ENCODE measurements around the gene FYCO1.

FYCO1 gene

GRCh38 chr3:45912435-45912834, 83.2 kb downstream of the FYCO1 start:
- DNase-seq, result no peak

GRCh38 chr3:45911511-45912226, 84.0 kb downstream of the FYCO1 start:
- DNase-seq, result no peak

- DNase-seq, result no peak
Measured at GRCh38 chr3:45910892-45911291, 84.7 kb downstream of the FYCO1 start.

DNA sequence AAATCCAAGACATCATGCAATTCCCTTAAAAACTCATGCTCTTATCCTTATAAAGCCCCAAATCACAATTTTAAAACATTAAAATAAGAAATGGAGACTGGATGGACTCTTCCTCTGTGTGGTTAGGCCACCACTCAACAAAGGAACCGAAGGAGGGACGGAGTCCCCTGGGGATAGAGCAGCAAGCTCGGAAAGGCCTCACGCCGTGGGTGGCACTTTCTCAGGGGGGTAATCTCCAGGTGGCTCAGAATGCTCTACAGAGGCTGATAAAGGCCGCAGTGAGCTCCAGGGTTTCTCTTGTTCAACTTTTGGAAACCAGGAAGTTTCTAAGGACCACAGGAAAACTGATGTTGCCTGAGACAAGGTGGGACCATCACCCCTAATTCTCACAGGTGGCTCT, 86.1 kb downstream of the FYCO1 start:
- DNase-seq, result no peak

DNA sequence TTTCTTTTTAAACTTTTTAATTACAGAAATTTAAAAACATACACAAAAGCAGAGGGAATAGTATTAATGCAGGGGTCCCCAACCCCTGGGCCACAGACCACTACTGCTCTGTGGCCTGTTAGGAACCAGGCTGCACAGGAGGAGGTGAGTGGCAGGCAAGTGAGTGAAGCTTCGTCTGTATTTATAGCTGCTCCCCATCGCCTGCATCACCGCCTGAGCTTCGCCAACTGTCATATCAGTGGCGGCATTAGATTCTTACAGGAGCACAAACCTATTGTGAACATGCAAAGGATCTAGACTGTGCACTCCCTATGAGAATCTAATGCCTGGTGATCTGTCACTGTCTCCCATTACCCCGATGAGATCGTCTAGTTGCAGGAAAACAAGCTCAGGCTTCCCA, 86.9 kb downstream of the FYCO1 start:
- DNase-seq, result no peak

DNA sequence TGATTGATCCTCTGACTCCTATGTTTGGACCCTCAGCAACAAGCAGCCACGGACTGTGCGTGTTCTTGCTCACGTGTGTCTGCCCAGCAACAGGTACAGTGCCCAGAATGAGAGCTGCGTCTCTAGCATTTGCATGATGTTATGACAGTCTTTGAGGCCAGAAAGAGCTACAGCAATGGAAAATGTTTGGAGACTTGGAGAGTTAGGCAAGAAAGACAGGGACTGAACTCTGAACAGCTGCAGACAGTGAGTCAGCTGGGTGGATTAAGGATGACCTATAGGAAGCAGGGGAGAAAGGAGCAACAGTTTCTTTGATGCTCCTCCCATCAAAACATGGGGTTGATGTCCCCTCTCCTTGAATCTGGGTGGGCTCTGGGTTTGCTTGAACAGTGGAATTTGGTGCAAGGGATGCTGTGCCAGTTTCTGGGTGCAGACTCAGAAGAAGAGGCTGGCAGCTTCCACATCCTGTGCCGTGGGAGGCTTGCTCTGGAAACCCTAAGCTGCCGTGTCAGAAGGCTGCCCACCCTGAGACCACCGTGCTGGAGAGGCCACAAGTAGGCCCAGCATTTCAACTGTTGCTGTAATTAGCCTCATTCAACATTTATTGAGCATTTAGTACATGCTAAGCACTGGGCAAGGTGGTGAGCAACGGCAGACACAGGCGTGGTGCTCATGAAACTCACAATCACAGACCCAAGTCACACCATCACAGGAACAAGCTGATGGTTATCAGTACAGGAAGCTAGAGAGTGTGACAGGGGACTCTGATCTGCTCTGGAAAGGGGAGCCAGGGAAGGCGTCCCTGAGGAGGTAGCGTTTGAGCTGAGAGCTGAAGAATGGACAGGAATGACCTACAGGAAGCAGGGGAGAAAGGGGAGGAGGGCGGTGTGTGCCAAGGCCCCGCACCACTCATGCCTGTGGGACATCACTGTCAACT, 87.6 kb downstream of the FYCO1 start:
- no peak for DNase-seq

- no peak for DNase-seq
Measured at GRCh38 chr3:45906681-45907407, 88.8 kb downstream of the FYCO1 start.

GRCh38 chr3:45905755-45906154, 89.9 kb downstream of the FYCO1 start:
- no peak for DNase-seq

DNA sequence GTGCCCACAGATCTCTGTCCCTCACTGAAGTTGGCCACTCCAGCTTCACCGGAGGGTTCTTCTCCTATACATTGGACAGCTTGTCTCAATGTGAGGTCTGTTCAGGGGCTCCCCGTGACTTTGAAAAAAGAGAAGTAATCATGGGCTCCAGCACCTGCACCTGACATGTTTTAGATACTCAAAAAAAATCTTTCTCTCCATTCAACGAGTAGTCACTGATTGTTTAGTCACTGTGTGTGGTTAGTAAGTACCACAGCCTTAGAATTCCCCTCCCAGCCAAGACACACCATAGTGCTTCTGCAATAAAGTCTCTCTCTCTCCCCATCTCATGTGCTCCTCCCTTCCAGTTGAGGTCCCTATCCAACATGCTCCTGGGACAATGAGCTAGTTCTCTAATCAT, 90.7 kb downstream of the FYCO1 start:
- DNase-seq, result no peak

DNA sequence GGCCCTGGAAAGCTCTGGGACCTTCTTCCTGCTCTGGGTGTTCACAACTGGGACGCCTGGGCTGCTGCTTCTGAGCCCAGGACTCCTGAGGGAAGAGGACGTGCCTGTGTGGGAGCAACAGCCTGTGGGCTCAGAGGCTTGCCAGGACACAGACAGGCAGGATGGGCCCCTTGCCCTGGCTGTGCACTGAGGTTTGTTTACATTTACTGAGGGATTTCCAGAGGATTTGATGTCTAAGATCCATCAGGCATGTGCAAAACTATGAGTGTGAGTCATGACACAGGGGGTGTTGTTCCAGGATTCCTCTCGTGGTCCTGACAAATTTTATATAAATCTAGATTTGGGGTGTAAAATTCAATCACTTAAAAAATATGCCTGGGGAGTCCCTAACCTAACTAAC, 98.7 kb downstream of the FYCO1 start:
- DNase-seq, result no peak

- DNase-seq, result no peak
Measured at GRCh38 chr3:45895686-45896468, 99.7 kb downstream of the FYCO1 start.

DNA sequence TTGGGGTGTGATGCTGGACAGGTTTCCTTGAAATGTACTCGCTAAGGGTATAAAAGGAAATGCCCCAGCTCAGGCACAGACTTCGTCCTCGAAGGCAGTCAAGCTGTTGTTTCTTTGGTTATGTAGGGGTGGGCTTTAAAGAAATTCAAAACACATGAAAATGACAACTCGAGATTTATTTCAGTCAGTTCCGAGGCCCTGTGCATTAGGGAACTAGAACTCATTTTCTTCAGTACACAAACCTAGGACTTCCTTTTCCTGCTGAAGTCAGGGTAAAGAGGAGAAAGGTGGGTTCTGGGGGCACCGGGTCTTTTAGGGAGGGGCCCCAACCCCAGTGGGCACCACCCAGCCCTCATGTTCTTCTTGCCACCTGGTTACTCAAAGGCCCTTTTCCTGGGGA, 101.6 kb downstream of the FYCO1 start:
- DNase-seq, result no peak

GRCh38 chr3:45892161-45892560, 103.5 kb downstream of the FYCO1 start:
- DNase-seq, result no peak

DNA sequence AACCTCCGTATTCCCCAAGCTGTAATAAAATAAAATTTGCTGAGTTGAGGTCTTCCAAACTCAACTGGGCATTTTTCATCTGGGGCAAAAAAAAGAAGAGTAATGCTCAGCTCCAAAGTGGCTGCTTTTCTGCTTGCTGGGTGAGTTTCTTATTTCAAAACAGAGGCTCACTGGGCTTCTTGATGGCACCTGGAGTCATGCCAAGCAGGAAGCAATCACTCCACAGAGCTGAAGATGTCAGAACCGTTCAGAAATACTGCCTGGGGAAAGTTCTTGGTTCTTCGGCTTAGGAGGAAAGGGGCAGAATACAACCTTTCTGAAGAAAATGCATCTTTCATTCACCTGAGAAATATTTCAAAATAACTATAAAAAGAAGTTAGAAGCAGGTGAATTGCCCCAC, 105.2 kb downstream of the FYCO1 start:
- peak in 1 of 2 experiments; percentile 35 for DNase-seq

DNA sequence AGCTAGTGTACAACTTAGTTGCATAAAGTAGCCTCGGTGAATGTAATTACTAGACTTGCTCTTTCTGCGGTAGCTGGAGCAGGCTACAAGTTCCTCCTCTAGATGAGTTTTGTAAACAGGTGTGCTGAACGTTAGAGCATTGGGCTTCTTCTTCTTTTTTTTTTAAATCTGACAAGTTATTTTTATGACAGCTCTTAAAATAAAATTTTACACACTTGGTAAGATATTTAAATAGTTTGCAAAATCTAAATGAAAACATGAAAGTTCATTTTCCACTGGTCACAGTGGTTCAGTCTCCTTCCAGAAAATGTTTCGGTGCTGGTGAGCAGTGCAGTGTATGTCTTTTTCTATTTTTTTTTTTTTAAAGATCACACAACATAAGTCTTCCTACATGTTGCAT, 106.3 kb downstream of the FYCO1 start:
- DNase-seq, result no peak

- no peak for DNase-seq
Measured at GRCh38 chr3:45887759-45888511, 107.7 kb downstream of the FYCO1 start.

- no peak for DNase-seq
Measured at GRCh38 chr3:45887285-45887684, 108.3 kb downstream of the FYCO1 start.

DNA sequence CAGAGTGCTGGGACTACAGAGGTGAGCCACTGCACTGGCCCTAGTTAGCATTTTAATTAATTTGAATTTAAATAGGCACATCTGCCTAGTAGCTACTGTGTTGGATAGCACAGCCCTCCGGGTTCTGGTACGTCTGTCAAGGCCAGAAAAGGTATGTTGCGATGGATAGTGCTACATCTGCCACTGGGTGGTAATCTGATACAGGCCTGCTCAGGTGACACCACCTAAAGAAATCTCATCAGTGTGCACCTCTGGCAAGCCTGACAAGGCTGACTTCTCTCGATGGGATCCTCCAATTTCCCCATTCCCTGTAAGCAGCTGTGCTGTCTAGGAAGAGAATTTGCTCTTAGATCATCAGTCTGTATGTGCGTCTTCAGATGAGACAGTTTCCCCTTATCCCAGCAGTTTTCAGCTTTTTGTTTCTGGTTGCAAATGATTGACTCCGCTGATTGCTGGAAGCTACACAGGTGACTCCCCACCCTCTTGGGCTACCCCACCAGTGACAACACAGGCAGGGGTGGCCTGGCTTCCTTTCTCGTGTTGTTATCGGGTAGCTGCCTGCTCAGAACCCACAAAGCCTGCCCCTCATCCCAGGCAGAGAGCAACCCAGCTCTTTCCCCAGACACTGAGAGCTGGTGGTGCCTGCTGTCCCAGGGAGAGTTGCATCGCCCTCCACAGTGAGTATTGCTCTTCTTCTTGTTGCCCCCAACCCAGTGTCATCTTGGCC, 109.5 kb downstream of the FYCO1 start, which contains the start of gene CCR9:
TSS of gene CCR9 (plus strand) at position 565 of the 727 bp plus-strand sequence. CDS start 8,391 bp downstream, outside the sequence.
- DNase-seq, result peak in 1 of 2 experiments; percentile 22

- DNase-seq, result no peak
Measured at GRCh38 chr3:45884368-45885201, 111.0 kb downstream of the FYCO1 start.

Measured in NCI-H524 (cell line).